OCI-LY7 (cell line): ENCODE data around the gene KLHL11.

Experiments used
- CTCF ChIP-seq: fragments of 200-600 bp; sonication (generic); conservative IDR thresholded peaks from 2 replicates; pipeline ENCODE4 v1.5.1; 2014; ENCODE audit warnings: mild to moderate bottlenecking, antibody characterized with exemption, low read length, moderate library complexity, mixed read lengths
- EZH2phosphoT487 ChIP-seq: fragments of 200-600 bp; sonication (generic); IDR thresholded peaks from 2 replicates; pipeline ENCODE4 v1.6.1; 2018; ENCODE audit warnings: low read depth, borderline replicate concordance, mild to moderate bottlenecking, mixed run types, antibody characterized with exemption, low read length, moderate library complexity, mixed read lengths

GRCh38 chr17:41901646-41902045 lies 36.4 kb upstream of the KLHL11 start:
- no peak for TF ChIP-seq CTCF
- no peak for TF ChIP-seq EZH2phosphoT487
